K562 (cell line): ENCODE results near the gene CEP192. TPM values are rescaled to one million over a fixed set of nuclear protein-coding genes. Genes with fewer than 3 reads are reported as not detected.

Experiments
- ATAC-seq: fragments of 200-7000 bp; cut with Tn5 transposase; 3 replicates; pipeline ENCODE4 v1.9.1; 2020; ENCODE audit warnings: moderate library complexity
- BruUV-seq: library from RNA; stranded (reverse); fragments of 400-500 nt; replicated peaks from 2 replicates; lab custom pipeline; 2021; lab: Mats Ljungman, UMichigan
- CTCF ChIA-PET: fragments of 300-600 bp; formaldehyde crosslinking; extraction: SDS; loops from one replicate; lab custom pipeline; 2021; ENCODE audit warnings: low intra/inter-chr PET ratio; lab: Yijun Ruan, JAX
- POLR2A ChIA-PET: fragments of 300-600, 350-650 bp; sonication (Branson Sonifier 250); formaldehyde crosslinking; extraction: SDS; loops from one replicate; lab custom pipeline; 2021; ENCODE audit warnings: antibody characterized with exemption, inconsistent platforms; lab: Yijun Ruan, JAX
- DNase-seq, 4 experiments: peaks; one replicate each; pipeline versions ENCODE4 v3.0.0 to v3.0.0-alpha.2; 2011 to 2018; ENCODE audit warnings: low spot score in 3 of 4, mixed read lengths in 3 of 4; ENCODE audit errors: extremely low read depth in 1 of 4
- FAIRE-seq: peaks from 2 replicates; lab custom pipeline; 2011; peaks lifted over from hg19 to GRCh38; lab: Jason Lieb, UNC
- H2AFZ ChIP-seq: 2 replicates; pipeline ENCODE4 v1.6.0; 2011; ENCODE audit warnings: low read depth, low read length, control low read depth, inconsistent platforms
- H3K27ac ChIP-seq: fragments of 200-600 bp; 3 replicates; pipeline ENCODE4 v1.8.0; 2011; ENCODE audit warnings: low read depth, mild to moderate bottlenecking, control low read depth, inconsistent platforms, low read length, moderate library complexity, mixed read lengths; ENCODE audit errors: extremely low read depth
- H3K27me3 ChIP-seq, 2 experiments: fragments of 300-600 bp in 1 of 2; 2 replicates in 1 of 2; 3 replicates in 1 of 2; pipeline versions ENCODE4 v1.6.0 to v1.8.0; 2011; ENCODE audit warnings: inconsistent platforms in 2 of 2, low read length in 2 of 2, mild to moderate bottlenecking in 1 of 2, mixed read lengths in 1 of 2, moderate library complexity in 1 of 2; ENCODE audit not compliant: control insufficient read depth in 2 of 2, insufficient read depth in 2 of 2
- H3K36me3 ChIP-seq: fragments of 300-600 bp; 3 replicates; pipeline ENCODE4 v1.8.0; 2011; ENCODE audit warnings: mild to moderate bottlenecking, low read length, inconsistent platforms; ENCODE audit not compliant: control insufficient read depth, insufficient read depth
- H3K4me1 ChIP-seq, 2 experiments: fragments of 200-600 bp in 1 of 2; replicated peaks in 1 of 2; 2 replicates in 1 of 2; 3 replicates in 1 of 2; pipeline versions ENCODE4 v1.5.1 to v1.8.0; 2011; ENCODE audit warnings: inconsistent platforms in 2 of 2, low read length in 2 of 2, mild to moderate bottlenecking in 1 of 2, mixed read lengths in 1 of 2, moderate library complexity in 1 of 2; ENCODE audit not compliant: control insufficient read depth in 2 of 2, insufficient read depth in 2 of 2
- H3K4me2 ChIP-seq: 2 replicates; pipeline ENCODE4 v1.6.1; 2011; ENCODE audit warnings: low read length, control low read depth, inconsistent platforms, mixed read lengths; ENCODE audit not compliant: insufficient read depth
- H3K4me3 ChIP-seq: fragments of 200-600 bp; sonication (generic), shearing (Covaris generic); 2 replicates; pipeline ENCODE4 v1.5.1; 2016; ENCODE audit warnings: control low read depth, inconsistent platforms
- H3K79me2 ChIP-seq: fragments of 200-600 bp; 3 replicates; pipeline ENCODE4 v1.8.0; 2011; ENCODE audit warnings: low read length, inconsistent platforms; ENCODE audit not compliant: control insufficient read depth, insufficient read depth
- H3K9ac ChIP-seq, 2 experiments: 2 replicates each; pipeline versions ENCODE4 v1.6.0 to v1.6.1; 2011; ENCODE audit warnings: low read depth in 2 of 2, low read length in 2 of 2, control low read depth in 1 of 2, inconsistent platforms in 1 of 2, mild to moderate bottlenecking in 1 of 2, mixed read lengths in 1 of 2; ENCODE audit not compliant: insufficient read depth in 1 of 2
- H3K9me1 ChIP-seq: one replicate; pipeline ENCODE4 v1.6.0; 2011; ENCODE audit warnings: inconsistent platforms, mild to moderate bottlenecking, low read length, moderate library complexity; ENCODE audit not compliant: control insufficient read depth, insufficient read depth
- H3K9me3 ChIP-seq: replicated peaks from 2 replicates; pipeline ENCODE4 v1.5.1; 2011; ENCODE audit warnings: low read depth, low read length, inconsistent platforms; ENCODE audit not compliant: control insufficient read depth, insufficient read depth
- H4K20me1 ChIP-seq: replicated peaks from 2 replicates; pipeline ENCODE4 v1.6.1; 2011; ENCODE audit warnings: low read length, inconsistent platforms, mixed read lengths; ENCODE audit not compliant: control insufficient read depth, insufficient read depth
- CEBPG ChIP-seq, 3 experiments: fragments of 200-800 bp in 1 of 3; sonication (Bioruptor generic) in 1 of 3; sonication (generic) in 1 of 3; formaldehyde crosslinking in 1 of 3; IDR thresholded peaks in 2 of 3; conservative IDR thresholded peaks in 1 of 3; 2 replicates each; pipeline versions ENCODE4 v1.6.1 to v1.8.0; 2016 to 2022; ENCODE audit warnings: missing compliant biosample characterization in 2 of 3, missing genetic modification characterization in 2 of 3, mild to moderate bottlenecking in 1 of 3, missing genetic modification reagents in 1 of 3
- ELF4 ChIP-seq: fragments of 450-650 bp; formaldehyde crosslinking; IDR thresholded peaks from 2 replicates; pipeline ENCODE4 v1.4.0; 2022; ENCODE audit warnings: missing genetic modification characterization
- JUND ChIP-seq, 2 experiments: IDR thresholded peaks; 2 replicates in 1 of 2; 3 replicates in 1 of 2; pipeline ENCODE4 v1.6.1; 2011; ENCODE audit warnings: borderline replicate concordance in 2 of 2, low read depth in 2 of 2, low read length in 2 of 2, improper control_type of control experiment in 1 of 2, missing biosample characterization in 1 of 2, missing genetic modification characterization in 1 of 2, missing genetic modification reagents in 1 of 2
- MCM7 ChIP-seq, 2 experiments: fragments of 450-650 bp; IDR thresholded peaks; 2 replicates each; pipeline ENCODE4 v1.6.1; 2016 to 2018
- NR0B1 ChIP-seq: fragments of 450-650 bp; IDR thresholded peaks from one replicate; pipeline ENCODE4 v1.6.1; 2018; ENCODE audit warnings: mild to moderate bottlenecking, moderate library complexity; ENCODE audit not compliant: partially characterized antibody
- ZNF217 ChIP-seq: sonication (generic); formaldehyde crosslinking; IDR thresholded peaks from 2 replicates; pipeline ENCODE4 v1.8.0; 2022; ENCODE audit warnings: mild to moderate bottlenecking, missing genetic modification reagents
- ZNF407 ChIP-seq: fragments of 450-650 bp; IDR thresholded peaks from 2 replicates; pipeline ENCODE4 v1.6.1; 2016; ENCODE audit warnings: low read depth
- WGBS: fragments of 100-300 bp; shearing (Covaris generic); methylation state at CpG from one replicate; pipeline ENCODE4 v1.1.6; 2016; ENCODE audit warnings: low coverage, mixed read lengths; ENCODE audit not compliant: insufficient coverage; ENCODE audit errors: missing lambda C conversion rate; 5-methylcytosine and 5-hydroxymethylcytosine counted together
- in situ Hi-C: fragments of 300-500 bp; cut with MboI; formaldehyde crosslinking; loops from 4 replicates; pipeline ENCODE4 v1.15.0; 2018; ENCODE audit warnings: inconsistent platforms, mixed read lengths
- intact Hi-C: fragments of 100-400 bp; cut with micrococcal nuclease; formaldehyde crosslinking; loops from 2 replicates; pipeline ENCODE4 v1.14.2; 2022
- polyA plus RNA-seq, 8 experiments: library from polyadenylated mRNA; depleted of rRNA in 4 of 8; stranded (reverse) in 5 of 8; unstranded in 3 of 8; fragments of >200 nt; fragmentation: Nextera tagmentation in 2 of 8; fragmentation: Illumina TruSeq in 1 of 8; extraction: Ambion mirVana in 2 of 8; extraction: Trizol in 1 of 8; gene quantifications; 2 replicates each; pipeline versions ENCODE4 v1.2.1 to v1.2.3, GENCODE V29; 2011 to 2014; ENCODE audit warnings: inconsistent platforms in 1 of 8, missing spikeins in 1 of 8
- total RNA-seq, 7 experiments: library from RNA; depleted of rRNA in 6 of 7; stranded (reverse); fragments of >200 nt in 6 of 7; fragmentation: Illumina TruSeq in 2 of 7; extraction: Trizol in 2 of 7; gene quantifications; 2 replicates each; pipeline versions ENCODE4 v1.2.1 to v1.2.3, GENCODE V29; 2011 to 2021; ENCODE audit warnings: low replicate concordance in 1 of 7
- TF ChIP-seq, protein P1 (sequence below): fragments of 250-450 bp; sonication (Bioruptor Pico); IDR thresholded peaks from 2 replicates; pipeline ENCODE4 v1.8.0; 2022; ENCODE audit warnings: moderate library complexity, mild to moderate bottlenecking, inconsistent platforms

CEP192 gene
- total and polyA plus RNA-seq, 9 of the 15 experiments (the other 6 are each of a cell fraction or from before 2014, with no cell fraction given): 14.4 to 54.4 (median 35.8) TPM

- intact Hi-C loops: loop anchor here (2.0 to 10.0 kb wide), 2 partner anchors 43 to 105 kb away; partner anchors contain the start of gene PTPN2
- peak overlapping the region; percentile 97 for H3K4me2 ChIP-seq
- H3K27ac ChIP-seq: peak overlapping the region; percentile 93
- peaks cover 39% of the 10 kb centered on the region for H3K36me3 ChIP-seq
- FAIRE-seq (peak; percentile 73), DNase-seq (peak in 1 of 4 experiments; percentile 35), ATAC-seq (peak; percentile 2)
- no peaks in the 10 kb centered on the region for H3K9me1 ChIP-seq
- ChIA-PET CTCF (no interaction called here), POLR2A (interaction anchor here (0.9 to 2.1 kb wide), 8 partner anchors 8 to 69 kb away, joined by 4 to 11 read pairs (median 6); no protein-coding TSS in a partner anchor)
- H2AFZ ChIP-seq: peak overlapping the region; percentile 94
- BruUV-seq: no TSS peak
- H3K79me2 ChIP-seq: peaks cover 48% of the 10 kb centered on the region
- H3K4me1 ChIP-seq: peaks cover 19 to 21% of the 10 kb centered on the region in 2 experiments; a peak in 4 of 5 replicates
- no peaks in the 10 kb centered on the region for H3K27me3 ChIP-seq
- in situ Hi-C loops: no loop called here
- 10% methylated on average over 2 of the region's 2 CpGs for WGBS
- H3K9me3 ChIP-seq: peaks cover 10% of the 10 kb centered on the region; the same call in 1 of the 2 replicates
- H4K20me1 ChIP-seq: no peaks in the 10 kb centered on the region; the same call in 1 of the 2 replicates
- H3K9ac ChIP-seq: peak overlapping the region; percentile 85 to 92; a peak in 3 of 4 replicates
- peak overlapping the region; percentile 68 for H3K4me3 ChIP-seq
- TF ChIP-seq NR0B1 (no peak), MCM7 (IDR thresholded peaks at IDR 0.05) (peak in 1 of 2 experiments; percentile 81; a peak in 1 of 4 replicates), CEBPG (CRISPR knock-in tag; IDR thresholded peaks at IDR 0.05) (0 out of 2 replicates have a peak, but pooled peaks have one; percentile 40), CEBPG (tag; conservative IDR thresholded peaks at IDR 0.05 in 1 of 2, IDR thresholded peaks at IDR 0.05 in 1 of 2) (peak in 1 of 2 experiments; percentile 9; a peak in 1 of 4 replicates), JUND (IDR thresholded peaks at IDR 0.05; ENCODE audit: borderline replicate concordance, low read depth, low read length) (no peak), JUND (tag; IDR thresholded peaks at IDR 0.05; ENCODE audit: borderline replicate concordance, low read depth, low read length) (no peak), ZNF217 (CRISPR knock-in tag) (no peak), ELF4 (peak; percentile 98), ZNF407 (peak; percentile 32; the same call in 1 of the 2 replicates)
- TF ChIP-seq, protein P1, sequence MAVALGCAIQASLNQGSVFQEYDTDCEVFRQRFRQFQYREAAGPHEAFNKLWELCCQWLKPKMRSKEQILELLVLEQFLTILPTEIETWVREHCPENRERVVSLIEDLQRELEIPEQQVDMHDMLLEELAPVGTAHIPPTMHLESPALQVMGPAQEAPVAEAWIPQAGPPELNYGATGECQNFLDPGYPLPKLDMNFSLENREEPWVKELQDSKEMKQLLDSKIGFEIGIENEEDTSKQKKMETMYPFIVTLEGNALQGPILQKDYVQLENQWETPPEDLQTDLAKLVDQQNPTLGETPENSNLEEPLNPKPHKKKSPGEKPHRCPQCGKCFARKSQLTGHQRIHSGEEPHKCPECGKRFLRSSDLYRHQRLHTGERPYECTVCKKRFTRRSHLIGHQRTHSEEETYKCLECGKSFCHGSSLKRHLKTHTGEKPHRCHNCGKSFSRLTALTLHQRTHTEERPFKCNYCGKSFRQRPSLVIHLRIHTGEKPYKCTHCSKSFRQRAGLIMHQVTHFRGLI (CRISPR knock-in tag): no peak
Observed at GRCh38 chr18:12990123-12990475, 1.1 kb upstream of the CEP192 start.
